ENCODE data around the gene METTL24.

METTL24 gene

DNA sequence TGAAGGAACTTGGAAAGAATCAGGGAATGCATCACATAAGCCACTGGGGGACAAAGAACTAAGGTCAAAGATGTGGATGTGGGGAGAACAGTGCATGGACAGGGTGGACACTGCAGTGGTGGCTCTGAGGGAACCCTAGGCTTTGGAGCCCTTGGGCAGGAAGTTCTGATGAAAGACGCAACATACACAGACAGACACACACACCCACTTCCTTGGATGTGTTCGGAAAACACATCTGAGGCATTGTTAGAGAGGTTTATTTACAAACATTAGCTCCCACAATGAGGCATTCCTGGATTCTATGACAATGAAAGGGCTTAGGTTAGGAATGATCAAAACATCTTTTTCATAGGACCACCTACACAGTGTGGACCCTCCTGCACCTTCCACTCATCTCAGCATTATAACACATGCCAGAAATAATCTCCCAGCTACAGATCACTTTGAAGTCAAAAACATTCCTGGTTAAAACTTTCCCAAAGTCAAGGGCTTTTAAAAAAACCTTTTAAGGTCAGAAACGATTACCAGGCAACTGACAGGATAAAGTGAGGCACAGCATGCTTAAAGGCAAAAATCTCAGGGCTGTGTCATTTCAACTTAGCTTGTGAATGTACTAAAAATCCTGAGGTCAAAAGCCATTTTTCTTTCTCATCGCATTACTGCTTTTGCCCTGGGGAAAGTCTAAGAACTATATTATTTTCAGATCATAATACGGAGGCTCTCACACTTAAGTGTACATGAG lies 6.4 kb upstream of the METTL24 start:
- ATAC-seq: no peak
- no peak for TF ChIP-seq CSDC2 (CRISPR knock-in tag; IDR thresholded peaks at IDR 0.05)
- TF ChIP-seq ZNF8 (CRISPR knock-in tag; IDR thresholded peaks at IDR 0.05): no peak
- no peak for TF ChIP-seq CSRNP3 (CRISPR knock-in tag; IDR thresholded peaks at IDR 0.05)
- no peak for TF ChIP-seq POU6F1 (CRISPR knock-in tag; IDR thresholded peaks at IDR 0.05; ENCODE audit: borderline replicate concordance, low read depth)
- no peak for TF ChIP-seq ZNF70 (CRISPR knock-in tag; IDR thresholded peaks at IDR 0.05)
- TF ChIP-seq ZFP30 (CRISPR knock-in tag; IDR thresholded peaks at IDR 0.05): no peak
- TF ChIP-seq ZNF565 (CRISPR knock-in tag; conservative IDR thresholded peaks at IDR 0.05; ENCODE audit: low read depth): no peak
- no peak for TF ChIP-seq TOX (CRISPR knock-in tag; IDR thresholded peaks at IDR 0.05; ENCODE audit: borderline replicate concordance)
- TF ChIP-seq, protein P1, sequence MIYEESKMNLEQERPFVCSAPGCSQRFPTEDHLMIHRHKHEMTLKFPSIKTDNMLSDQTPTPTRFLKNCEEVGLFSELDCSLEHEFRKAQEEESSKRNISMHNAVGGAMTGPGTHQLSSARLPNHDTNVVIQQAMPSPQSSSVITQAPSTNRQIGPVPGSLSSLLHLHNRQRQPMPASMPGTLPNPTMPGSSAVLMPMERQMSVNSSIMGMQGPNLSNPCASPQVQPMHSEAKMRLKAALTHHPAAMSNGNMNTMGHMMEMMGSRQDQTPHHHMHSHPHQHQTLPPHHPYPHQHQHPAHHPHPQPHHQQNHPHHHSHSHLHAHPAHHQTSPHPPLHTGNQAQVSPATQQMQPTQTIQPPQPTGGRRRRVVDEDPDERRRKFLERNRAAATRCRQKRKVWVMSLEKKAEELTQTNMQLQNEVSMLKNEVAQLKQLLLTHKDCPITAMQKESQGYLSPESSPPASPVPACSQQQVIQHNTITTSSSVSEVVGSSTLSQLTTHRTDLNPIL (CRISPR knock-in tag; IDR thresholded peaks at IDR 0.05; ENCODE audit: low read depth): no peak
- no peak for TF ChIP-seq OSR1 (CRISPR knock-in tag; IDR thresholded peaks at IDR 0.05)
- TF ChIP-seq BACH2 (CRISPR knock-in tag; IDR thresholded peaks at IDR 0.05; ENCODE audit: borderline replicate concordance): no peak
- no peak for TF ChIP-seq TCF4 (CRISPR knock-in tag; IDR thresholded peaks at IDR 0.05; ENCODE audit: borderline replicate concordance)

DNA sequence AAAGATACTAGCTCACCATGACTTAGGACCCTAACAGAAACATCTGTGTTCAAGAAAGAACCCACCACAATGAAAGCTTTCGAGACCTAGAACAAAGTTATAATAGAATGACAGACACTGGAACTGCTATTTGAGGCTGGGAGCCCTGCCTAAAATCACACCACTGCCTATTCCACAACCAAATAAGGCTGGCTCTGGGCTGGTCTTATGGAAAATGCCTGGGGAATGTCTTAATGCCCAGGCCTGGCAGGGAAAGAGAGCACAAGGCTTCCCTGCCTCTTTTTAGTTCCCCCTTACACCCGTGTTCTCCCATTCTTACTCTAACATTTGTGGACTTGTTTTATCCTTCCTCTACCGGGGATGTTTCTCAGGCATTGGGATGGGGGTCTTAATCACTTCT lies 5.6 kb upstream of the METTL24 start:
- ATAC-seq: no peak
- TF ChIP-seq POU6F1 (CRISPR knock-in tag; IDR thresholded peaks at IDR 0.05; ENCODE audit: borderline replicate concordance, low read depth) (no peak), ZNF70 (CRISPR knock-in tag; IDR thresholded peaks at IDR 0.05) (no peak), ZNF565 (CRISPR knock-in tag; conservative IDR thresholded peaks at IDR 0.05; ENCODE audit: low read depth) (no peak), ZFP30 (CRISPR knock-in tag; IDR thresholded peaks at IDR 0.05) (no peak), SNAI2 (CRISPR knock-in tag; IDR thresholded peaks at IDR 0.05) (no peak), ISL1 (CRISPR knock-in tag; IDR thresholded peaks at IDR 0.05) (no peak), ZFP3 (CRISPR knock-in tag; IDR thresholded peaks at IDR 0.05) (no peak), CSDC2 (CRISPR knock-in tag; IDR thresholded peaks at IDR 0.05) (no peak), GLIS3 (CRISPR knock-in tag; IDR thresholded peaks at IDR 0.05) (no peak), ESRRG (CRISPR knock-in tag; IDR thresholded peaks at IDR 0.05) (no peak), OSR1 (CRISPR knock-in tag; IDR thresholded peaks at IDR 0.05) (no peak), TOX (CRISPR knock-in tag; IDR thresholded peaks at IDR 0.05; ENCODE audit: borderline replicate concordance) (no peak), ZNF8 (CRISPR knock-in tag; IDR thresholded peaks at IDR 0.05) (no peak), TCF4 (CRISPR knock-in tag; IDR thresholded peaks at IDR 0.05; ENCODE audit: borderline replicate concordance) (no peak), PATZ1 (CRISPR knock-in tag; IDR thresholded peaks at IDR 0.05; ENCODE audit: borderline replicate concordance) (no peak), BACH2 (CRISPR knock-in tag; IDR thresholded peaks at IDR 0.05; ENCODE audit: borderline replicate concordance) (no peak), PPARA (CRISPR knock-in tag; IDR thresholded peaks at IDR 0.05; ENCODE audit: borderline replicate concordance) (no peak)
- TF ChIP-seq, protein P2, sequence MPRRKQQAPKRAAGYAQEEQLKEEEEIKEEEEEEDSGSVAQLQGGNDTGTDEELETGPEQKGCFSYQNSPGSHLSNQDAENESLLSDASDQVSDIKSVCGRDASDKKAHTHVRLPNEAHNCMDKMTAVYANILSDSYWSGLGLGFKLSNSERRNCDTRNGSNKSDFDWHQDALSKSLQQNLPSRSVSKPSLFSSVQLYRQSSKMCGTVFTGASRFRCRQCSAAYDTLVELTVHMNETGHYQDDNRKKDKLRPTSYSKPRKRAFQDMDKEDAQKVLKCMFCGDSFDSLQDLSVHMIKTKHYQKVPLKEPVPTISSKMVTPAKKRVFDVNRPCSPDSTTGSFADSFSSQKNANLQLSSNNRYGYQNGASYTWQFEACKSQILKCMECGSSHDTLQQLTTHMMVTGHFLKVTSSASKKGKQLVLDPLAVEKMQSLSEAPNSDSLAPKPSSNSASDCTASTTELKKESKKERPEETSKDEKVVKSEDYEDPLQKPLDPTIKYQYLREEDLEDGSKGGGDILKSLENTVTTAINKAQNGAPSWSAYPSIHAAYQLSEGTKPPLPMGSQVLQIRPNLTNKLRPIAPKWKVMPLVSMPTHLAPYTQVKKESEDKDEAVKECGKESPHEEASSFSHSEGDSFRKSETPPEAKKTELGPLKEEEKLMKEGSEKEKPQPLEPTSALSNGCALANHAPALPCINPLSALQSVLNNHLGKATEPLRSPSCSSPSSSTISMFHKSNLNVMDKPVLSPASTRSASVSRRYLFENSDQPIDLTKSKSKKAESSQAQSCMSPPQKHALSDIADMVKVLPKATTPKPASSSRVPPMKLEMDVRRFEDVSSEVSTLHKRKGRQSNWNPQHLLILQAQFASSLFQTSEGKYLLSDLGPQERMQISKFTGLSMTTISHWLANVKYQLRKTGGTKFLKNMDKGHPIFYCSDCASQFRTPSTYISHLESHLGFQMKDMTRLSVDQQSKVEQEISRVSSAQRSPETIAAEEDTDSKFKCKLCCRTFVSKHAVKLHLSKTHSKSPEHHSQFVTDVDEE (CRISPR knock-in tag; IDR thresholded peaks at IDR 0.05): no peak
- TF ChIP-seq, protein P1 (CRISPR knock-in tag; IDR thresholded peaks at IDR 0.05; ENCODE audit: low read depth): no peak

Data from SK-N-SH treated with all-trans-retinoic acid at 6 μM for 48 hours (cell line).